ENCODE results near the gene VIPR2. TPM values are rescaled to one million over a fixed set of nuclear protein-coding genes. Genes with fewer than 3 reads are reported as not detected.

VIPR2 gene
- polyA plus RNA-seq, 3 donors, result 2.5 to 2.6 (median 2.5) TPM

DNA sequence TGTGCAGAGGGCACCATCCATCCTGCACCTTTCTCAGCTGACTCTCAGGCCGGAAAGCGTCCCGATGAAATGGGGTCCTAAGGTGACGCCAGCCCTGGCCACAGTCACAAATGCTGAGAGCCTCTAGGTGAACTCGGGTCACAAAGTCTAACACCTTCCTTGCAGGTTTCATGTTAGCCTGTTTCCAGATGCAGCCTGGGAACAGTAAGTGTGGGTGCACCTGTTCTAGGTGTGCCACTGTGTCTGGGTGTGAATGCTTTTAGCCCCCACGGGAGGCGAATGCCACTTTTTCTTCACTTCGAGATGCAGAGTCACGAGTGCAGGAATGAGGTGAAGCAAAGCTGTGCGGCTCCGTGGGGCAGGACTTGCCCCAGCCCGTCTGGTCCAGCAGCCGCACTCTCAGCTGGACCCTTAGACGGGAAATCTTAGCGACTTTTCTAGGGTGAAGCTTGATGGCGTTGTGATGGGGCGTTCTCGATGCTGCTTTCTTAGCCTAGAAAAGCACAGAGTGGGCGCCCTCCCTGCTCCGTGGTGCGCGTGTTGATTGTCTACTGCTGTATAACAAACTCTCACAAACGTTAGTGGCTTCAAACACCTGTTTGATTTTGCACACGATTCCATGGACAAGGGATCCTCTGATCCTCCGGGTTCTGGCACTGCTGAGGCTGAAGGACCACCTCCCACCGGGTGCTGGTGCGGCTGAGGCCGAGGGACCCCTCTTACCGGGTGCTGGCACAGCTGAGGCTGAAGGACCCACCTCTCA is 13.6 kb upstream of the VIPR2 start:
- DNase-seq (ENCODE audit: low read depth in 3 of 3, low spot score in 2 of 3), result no peak

DNA sequence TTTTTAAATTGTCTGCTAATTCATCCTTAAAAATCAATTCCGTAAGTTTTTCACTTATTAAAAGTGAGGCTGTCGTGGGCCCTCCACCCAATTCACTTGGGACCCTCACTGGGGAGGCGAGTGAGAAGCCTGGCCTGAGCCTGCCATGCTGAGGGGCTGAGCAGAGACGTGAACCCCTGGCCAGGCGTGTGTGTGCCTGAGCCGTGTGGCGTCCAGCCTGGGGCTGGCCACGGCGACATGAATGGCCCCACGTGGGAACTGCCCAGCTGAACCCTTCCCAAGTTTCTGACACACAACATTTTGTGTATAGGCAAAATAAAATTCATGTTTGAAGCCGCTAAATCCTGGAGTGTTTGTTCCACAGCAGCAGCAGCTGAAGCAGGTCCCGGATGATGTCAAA is 13.0 kb upstream of the VIPR2 start:
- DNase-seq (ENCODE audit: low read depth in 3 of 3, low spot score in 2 of 3), result no peak

DNA sequence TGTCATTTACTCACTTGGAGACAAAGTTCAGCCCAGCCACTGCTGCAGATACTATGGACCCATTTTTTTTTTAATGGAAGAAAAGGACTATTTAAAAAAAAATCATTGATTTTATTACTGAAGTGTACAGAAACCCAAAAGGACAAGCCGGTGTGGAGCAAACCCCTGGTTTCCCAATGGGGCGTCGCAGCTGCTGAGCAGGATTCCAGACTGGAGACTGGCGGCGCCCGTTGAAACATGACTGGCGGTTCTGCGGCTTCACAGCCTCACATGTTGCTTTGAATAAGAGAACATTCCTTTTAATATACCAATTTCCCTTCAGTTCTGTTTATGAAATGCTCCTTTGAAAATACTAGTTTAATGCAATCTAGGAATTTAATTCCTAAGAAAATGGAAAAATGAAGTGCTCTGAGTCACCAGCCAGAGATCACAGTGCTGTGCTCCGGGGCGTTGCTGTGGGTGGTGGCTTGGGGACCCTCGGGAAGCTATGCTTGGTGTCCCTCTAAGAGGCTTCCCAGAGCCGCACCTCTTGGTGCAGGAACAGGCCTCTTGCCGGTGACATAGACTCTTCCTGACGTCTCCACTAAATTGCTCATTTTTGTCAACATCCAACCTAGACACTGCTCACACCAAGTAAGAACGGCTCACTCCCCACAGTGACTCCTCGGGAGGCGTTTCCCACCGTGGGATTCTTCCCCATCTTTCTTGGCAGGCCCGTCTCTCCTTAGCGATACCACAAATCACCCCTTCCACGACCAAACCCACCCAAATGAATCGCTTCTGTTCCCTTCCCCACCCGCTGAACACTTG is 12.0 kb upstream of the VIPR2 start:
- DNase-seq (ENCODE audit: low read depth in 3 of 3, low spot score in 2 of 3), result no peak

- no peak for DNase-seq (ENCODE audit: low read depth in 3 of 3, low spot score in 2 of 3)
Observed at GRCh38 chr7:159155410-159155809, 10.7 kb upstream of the VIPR2 start.

DNA sequence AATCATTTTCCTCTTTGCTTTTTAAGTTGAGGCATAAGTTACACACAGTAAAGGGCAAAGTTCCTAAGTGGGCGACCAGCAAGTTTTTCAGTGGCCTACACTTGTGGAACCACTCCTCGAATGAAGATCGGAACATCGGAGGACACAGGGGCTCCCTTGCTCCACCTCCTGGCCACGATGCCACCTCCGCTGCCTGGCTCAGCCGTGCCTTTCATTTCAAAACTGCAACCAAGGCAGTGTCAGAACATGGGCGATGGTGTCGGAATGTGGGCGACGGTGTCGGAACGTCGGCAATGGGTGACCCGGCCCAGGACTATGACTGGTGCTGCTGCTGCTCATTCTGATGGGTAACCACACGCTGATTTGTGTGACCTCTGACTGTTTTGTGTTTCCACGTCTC is 9.6 kb upstream of the VIPR2 start:
- DNase-seq (ENCODE audit: low read depth in 3 of 3, low spot score in 2 of 3), result no peak

DNA sequence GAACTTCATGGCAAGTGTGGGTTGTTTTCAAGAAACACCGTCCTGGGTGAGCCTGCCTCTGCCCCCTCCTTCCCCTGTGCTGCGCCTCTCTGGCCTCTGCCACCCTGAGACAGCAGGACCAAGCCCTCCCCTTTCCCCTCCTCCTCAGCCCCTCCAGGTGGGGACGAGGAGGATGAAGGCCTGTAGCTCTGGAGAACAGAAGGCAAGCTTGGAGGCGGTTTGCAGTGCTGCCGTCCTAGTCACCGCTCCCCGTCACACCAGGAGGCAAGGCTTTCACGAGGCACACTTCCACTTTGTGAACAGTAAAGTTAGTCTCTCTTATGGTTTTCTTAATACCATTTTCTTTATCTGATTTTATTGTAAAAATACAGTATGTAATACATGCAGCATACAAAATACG is 8.8 kb upstream of the VIPR2 start:
- DNase-seq (ENCODE audit: low read depth in 3 of 3, low spot score in 2 of 3), result no peak

GRCh38 chr7:159152816-159153215 is 8.1 kb upstream of the VIPR2 start:
- DNase-seq (ENCODE audit: low read depth in 3 of 3, low spot score in 2 of 3), result no peak

DNA sequence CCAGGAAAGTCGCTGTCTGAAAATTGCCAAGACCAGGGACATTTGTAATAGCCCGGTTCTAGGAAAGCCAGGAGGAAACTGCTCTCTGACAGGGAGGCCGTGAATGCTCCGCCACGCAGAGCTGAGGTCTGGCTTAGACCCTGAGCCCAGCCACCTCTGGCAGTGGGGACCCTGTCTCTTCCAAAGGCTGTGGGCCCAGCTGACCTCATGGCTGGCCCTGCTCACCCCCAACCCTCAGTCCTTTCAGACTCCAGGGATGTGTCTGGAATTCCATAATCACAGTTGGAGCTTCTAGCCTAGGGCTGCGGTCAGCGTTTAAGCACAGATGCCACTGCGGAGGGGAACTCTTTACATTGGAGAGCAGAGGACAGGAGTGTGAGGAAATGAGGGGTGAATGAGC is 6.6 kb upstream of the VIPR2 start:
- DNase-seq (ENCODE audit: low read depth in 3 of 3, low spot score in 2 of 3), result no peak

DNA sequence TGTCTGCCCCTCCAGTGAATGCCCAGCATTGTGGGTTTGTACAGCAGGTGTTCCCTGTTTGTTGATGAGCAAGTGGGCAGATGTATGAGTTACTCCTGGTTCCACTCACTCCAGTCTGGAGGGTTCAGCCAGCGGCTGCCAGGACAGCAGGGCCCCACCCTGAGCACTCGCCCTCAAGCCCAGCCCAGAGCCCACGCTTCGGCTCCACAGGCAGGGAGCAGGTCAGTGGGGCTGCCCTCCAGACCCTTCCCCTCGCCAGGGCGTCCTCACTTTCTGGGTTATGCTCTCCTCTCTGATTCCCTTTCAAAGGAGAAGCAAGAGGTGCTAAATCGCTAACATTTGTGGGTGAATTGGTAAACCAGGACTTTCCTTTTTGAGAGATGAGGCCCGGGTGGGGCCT is 4.8 kb upstream of the VIPR2 start:
- DNase-seq (ENCODE audit: low read depth in 3 of 3, low spot score in 2 of 3), result no peak

DNA sequence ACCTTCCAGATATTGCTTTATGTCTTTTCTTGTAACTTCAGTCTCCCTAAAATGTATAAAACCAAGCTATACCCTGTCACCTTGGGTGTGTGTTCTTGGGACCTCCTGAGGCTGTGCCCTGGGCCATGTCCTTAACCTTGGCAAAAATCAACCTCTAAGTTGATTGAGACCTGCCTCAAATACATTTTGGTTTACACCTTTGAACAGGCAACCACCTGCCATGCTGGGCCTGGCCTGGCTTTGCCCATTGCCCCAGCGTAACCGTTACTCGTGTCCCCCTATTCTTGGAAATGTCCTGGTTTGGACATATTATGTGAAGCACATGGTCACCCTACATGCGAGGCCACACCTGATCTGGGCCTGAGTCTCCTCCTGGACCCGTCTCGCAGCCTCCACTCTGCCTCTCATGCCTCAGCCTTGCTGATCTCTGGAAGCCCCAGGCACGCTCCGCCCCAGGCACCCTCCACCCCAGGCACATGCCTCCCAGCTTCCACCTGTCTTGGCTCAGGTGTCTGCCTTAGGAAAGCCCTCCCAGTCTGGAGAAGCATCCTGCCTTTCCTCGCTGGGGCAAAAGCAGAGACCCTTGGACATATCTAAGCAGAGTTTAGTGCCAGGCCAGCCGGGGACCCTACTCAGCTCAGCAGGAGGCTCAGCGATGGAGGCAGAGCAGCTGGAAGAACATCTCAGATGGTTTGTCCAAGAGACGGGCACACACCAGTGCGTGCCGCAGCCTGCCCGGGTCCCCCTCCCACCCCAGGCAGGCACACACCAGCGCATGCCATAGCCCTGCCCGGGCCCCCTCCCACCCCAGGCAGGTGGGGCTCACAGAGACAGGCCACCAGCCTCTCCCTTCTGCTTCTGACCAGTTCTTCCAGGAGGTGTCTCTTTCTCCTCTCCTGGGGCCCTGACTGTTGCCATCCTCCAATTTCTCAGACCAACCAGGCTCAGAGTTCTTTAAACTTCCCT is 4.0 kb upstream of the VIPR2 start:
- no peak for DNase-seq (ENCODE audit: low read depth in 3 of 3, low spot score in 2 of 3)

DNA sequence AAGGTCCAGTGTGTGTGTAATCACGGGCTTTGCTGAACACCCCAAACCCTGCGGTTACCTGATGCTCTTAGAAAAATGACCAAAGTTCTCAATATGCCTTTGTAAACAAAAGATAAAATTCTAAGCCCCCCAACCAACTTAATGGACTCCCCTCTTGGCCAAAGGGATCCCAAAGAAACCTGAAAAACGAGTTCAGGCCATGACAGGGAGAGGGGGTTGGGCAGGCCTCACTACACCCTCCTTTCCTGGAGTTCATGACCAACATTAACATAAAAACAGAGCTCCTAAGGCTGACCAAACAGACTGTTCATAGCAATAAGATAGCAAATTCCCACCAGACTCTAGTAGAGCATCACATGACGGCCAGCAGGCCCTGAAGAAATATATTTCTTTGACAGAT is 3.0 kb upstream of the VIPR2 start:
- DNase-seq (ENCODE audit: low read depth in 3 of 3, low spot score in 2 of 3), result no peak

GRCh38 chr7:159147246-159147645 is 2.6 kb upstream of the VIPR2 start:
- DNase-seq (ENCODE audit: low read depth in 3 of 3, low spot score in 2 of 3), result no peak

DNA sequence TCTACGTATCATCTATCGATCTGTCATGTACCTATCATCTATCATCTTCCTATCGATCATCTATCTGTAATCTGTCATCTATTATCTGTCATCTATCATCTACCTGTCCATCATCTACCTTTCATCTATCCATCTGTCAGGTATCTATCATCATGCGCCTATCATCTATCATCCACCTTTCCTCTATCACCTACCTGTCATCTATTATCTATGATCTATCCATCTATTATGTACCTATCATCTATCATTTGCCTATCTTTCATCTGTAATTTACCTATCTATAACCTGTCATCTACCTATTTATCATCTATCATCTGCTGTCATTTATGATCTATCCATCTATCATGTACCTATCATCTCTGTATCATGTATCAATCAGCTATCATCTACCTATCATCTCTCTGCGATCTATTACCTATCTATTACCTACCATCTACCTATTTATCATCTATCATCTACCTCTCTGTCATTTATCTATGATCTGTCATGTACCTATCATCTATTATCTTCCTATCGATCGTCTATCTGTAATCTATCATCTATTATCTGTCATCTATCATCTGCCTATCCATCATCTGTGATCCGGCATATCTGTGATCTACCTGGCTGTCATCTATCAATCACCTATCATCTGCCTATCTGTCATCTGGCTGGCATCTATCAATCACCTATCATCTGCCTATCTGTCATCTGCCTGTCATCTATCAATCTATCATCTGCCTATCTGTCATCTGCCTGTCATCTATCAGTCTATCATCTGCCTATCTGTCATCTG is 1.6 kb upstream of the VIPR2 start:
- DNase-seq (ENCODE audit: low read depth in 3 of 3, low spot score in 2 of 3), result no peak

DNA sequence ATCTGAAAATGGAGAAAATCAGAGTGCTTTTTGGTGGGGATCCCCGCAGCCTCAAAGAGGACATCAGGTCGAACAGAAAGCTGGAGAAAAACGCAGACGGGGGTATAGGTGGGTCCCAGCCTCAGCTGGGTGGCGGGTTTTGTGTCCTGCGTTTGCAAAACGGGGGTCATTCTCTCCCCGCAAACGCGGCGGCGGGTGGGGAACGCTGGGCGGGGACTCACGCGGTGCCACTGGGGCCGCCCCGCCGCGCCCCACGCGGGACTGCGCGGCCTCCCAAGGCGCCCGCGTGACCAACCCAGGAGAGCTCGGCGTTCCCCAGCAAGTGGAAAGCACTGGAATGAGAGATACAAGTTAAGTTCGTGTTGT is 806 bp upstream of the VIPR2 start:
- no peak for DNase-seq (ENCODE audit: low read depth in 3 of 3, low spot score in 2 of 3)

- DNase-seq (ENCODE audit: low read depth in 3 of 3, low spot score in 2 of 3), result no peak
Observed at GRCh38 chr7:159143780-159144757, 598 bp downstream of the VIPR2 start.

- DNase-seq (ENCODE audit: low read depth in 3 of 3, low spot score in 2 of 3), result no peak
Observed at GRCh38 chr7:159142730-159143129, 1.9 kb downstream of the VIPR2 start.

- no peak for DNase-seq (ENCODE audit: low read depth in 3 of 3, low spot score in 2 of 3)
Observed at GRCh38 chr7:159142199-159142598, 2.5 kb downstream of the VIPR2 start.

DNA sequence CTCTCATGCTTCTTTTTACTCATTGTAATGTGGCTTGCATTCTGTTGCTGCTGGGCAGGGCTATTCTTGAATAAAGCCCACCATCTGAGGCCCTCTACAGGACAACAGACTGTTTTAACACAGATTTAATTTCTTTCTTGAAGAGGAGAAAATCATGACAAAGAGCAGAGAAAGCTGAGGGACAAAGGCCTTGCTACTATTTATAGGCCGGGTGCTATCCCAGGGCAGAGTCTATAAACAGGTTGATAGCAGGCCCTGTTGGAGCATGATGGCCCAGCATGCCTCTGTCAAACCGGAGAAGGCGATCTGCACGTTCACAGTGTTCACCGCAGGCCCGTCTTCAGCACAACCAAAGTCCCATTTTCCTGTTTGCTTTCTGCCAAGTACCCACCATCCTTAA is 3.0 kb downstream of the VIPR2 start:
- no peak for DNase-seq (ENCODE audit: low read depth in 3 of 3, low spot score in 2 of 3)

- DNase-seq (ENCODE audit: low read depth in 3 of 3, low spot score in 2 of 3), result no peak
Observed at GRCh38 chr7:159141167-159141566, 3.5 kb downstream of the VIPR2 start.

Data from right renal cortex interstitium (tissue), 3 donors.